ENCODE data around the gene RAB11FIP4. TPM values are rescaled to one million over a fixed set of nuclear protein-coding genes. Genes with fewer than 3 reads are reported as not detected.

RAB11FIP4 gene
- total and polyA plus RNA-seq, 4 donors = 5.2 to 19.1 (median 12.8) TPM

GRCh38 chr17:31511195-31511578 is 119.7 kb downstream of the RAB11FIP4 start:
- no peaks in the 10 kb centered on the region for H3K27me3 ChIP-seq (ENCODE audit: control insufficient read depth in 3 of 3, insufficient read depth in 3 of 3, low read length in 2 of 3)
- H3K4me3 ChIP-seq = no peak overlapping the region
- no peak overlapping the region for H3K9ac ChIP-seq (ENCODE audit: insufficient read depth in 1 of 2, low read length in 2 of 2)
- WGBS, 2 donors = 57 to 65% methylated on average over 9 of the region's 9 CpGs
- ATAC-seq (ENCODE audit: insufficient read depth, low FRiP score) (no peak), DNase-seq (no peak)
- TF ChIP-seq, protein P1, sequence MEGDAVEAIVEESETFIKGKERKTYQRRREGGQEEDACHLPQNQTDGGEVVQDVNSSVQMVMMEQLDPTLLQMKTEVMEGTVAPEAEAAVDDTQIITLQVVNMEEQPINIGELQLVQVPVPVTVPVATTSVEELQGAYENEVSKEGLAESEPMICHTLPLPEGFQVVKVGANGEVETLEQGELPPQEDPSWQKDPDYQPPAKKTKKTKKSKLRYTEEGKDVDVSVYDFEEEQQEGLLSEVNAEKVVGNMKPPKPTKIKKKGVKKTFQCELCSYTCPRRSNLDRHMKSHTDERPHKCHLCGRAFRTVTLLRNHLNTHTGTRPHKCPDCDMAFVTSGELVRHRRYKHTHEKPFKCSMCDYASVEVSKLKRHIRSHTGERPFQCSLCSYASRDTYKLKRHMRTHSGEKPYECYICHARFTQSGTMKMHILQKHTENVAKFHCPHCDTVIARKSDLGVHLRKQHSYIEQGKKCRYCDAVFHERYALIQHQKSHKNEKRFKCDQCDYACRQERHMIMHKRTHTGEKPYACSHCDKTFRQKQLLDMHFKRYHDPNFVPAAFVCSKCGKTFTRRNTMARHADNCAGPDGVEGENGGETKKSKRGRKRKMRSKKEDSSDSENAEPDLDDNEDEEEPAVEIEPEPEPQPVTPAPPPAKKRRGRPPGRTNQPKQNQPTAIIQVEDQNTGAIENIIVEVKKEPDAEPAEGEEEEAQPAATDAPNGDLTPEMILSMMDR (IDR thresholded peaks at IDR 0.05; ENCODE audit: control extremely low read depth, extremely low read depth) = no peak
- H3K4me1 ChIP-seq (ENCODE audit: control insufficient read depth in 5 of 5, insufficient read depth in 5 of 5, low read length in 5 of 5) = peaks cover 0 to 10% (median 5%) of the 10 kb centered on the region in 5 donors
- H3K9me3 ChIP-seq (ENCODE audit: control insufficient read depth in 4 of 4, insufficient read depth in 3 of 4, low read length in 3 of 4) = no peaks in the 10 kb centered on the region
- no peak overlapping the region for H3K27ac ChIP-seq (ENCODE audit: low read depth in 1 of 2, low read length in 1 of 2)
- no peaks in the 10 kb centered on the region for H3K36me3 ChIP-seq (ENCODE audit: control insufficient read depth in 4 of 4, insufficient read depth in 4 of 4, low read length in 4 of 4)

DNA sequence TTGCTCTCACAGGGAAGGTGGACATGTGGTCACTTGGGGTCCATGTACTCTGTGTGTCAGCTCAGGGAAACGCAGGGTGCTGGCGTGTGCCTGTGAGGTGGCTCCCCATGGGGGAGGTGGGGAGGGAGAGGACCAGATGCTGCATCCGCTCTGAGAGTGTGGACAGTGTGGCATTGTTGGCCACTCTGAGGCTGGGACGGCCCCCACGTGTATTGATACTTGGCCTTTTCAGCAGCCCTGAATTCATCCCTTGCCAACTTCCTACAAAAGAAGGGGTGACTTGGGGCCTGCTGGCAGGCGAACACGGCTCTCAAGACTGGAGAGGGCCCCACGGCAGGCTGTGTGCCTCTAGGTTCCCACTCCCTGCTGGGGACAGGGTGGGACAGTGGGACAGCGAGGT is 120.1 kb downstream of the RAB11FIP4 start:
- H3K9me3 ChIP-seq (ENCODE audit: control insufficient read depth in 4 of 4, insufficient read depth in 3 of 4, low read length in 3 of 4) = no peaks in the 10 kb centered on the region
- ATAC-seq (ENCODE audit: insufficient read depth, low FRiP score) (no peak), DNase-seq (no peak)
- no peak overlapping the region for H3K9ac ChIP-seq (ENCODE audit: insufficient read depth in 1 of 2, low read length in 2 of 2)
- TF ChIP-seq, protein P1 (IDR thresholded peaks at IDR 0.05; ENCODE audit: control extremely low read depth, extremely low read depth) = no peak
- H3K4me1 ChIP-seq (ENCODE audit: control insufficient read depth in 5 of 5, insufficient read depth in 5 of 5, low read length in 5 of 5) = peaks cover 0 to 10% (median 5%) of the 10 kb centered on the region in 5 donors
- no peak overlapping the region for H3K27ac ChIP-seq (ENCODE audit: low read depth in 1 of 2, low read length in 1 of 2)
- no peaks in the 10 kb centered on the region for H3K27me3 ChIP-seq (ENCODE audit: control insufficient read depth in 3 of 3, insufficient read depth in 3 of 3, low read length in 2 of 3)
- WGBS, 2 donors = 83 to 87% methylated on average over 9 of the region's 9 CpGs
- H3K36me3 ChIP-seq (ENCODE audit: control insufficient read depth in 4 of 4, insufficient read depth in 4 of 4, low read length in 4 of 4) = no peaks in the 10 kb centered on the region
- H3K4me3 ChIP-seq = no peak overlapping the region

DNA sequence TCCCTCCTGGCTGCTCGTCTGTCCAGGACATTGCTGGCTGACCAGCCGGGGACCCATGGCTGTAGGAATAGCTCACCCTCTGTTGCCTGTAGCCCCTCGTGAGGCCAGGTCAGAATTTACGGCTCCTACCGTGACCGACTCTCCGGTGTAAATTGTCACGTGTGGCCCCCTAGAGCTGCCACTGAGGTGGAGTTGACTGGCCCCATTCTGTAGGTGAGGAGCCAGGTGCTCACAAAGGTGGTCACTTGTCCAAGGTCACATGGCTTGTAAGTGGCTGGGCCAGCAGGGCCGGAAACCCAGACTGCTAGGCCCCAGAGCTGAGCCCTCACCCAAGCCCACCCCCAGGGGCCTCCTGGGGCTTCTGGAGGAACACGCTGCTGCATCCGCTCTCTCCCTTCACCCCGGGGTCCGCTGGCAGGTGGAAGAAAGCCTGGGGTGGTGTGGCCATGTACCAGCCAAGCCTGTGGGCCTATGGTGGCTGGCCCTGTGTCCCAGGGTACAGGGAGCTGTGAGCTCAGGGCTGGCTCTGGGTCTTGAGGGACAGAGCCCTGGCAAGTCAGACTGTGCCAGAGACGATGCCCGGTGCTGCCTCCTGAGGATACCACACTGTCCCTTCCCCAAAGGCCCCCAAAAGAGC is 120.7 kb downstream of the RAB11FIP4 start:
- 97% methylated on average over 15 of the region's 15 CpGs for WGBS, 2 donors
- H3K4me3 ChIP-seq = no peak overlapping the region
- no peaks in the 10 kb centered on the region for H3K9me3 ChIP-seq (ENCODE audit: control insufficient read depth in 4 of 4, insufficient read depth in 3 of 4, low read length in 3 of 4)
- TF ChIP-seq, protein P1 (IDR thresholded peaks at IDR 0.05; ENCODE audit: control extremely low read depth, extremely low read depth) = no peak
- H3K9ac ChIP-seq (ENCODE audit: insufficient read depth in 1 of 2, low read length in 2 of 2) = no peak overlapping the region
- H3K27me3 ChIP-seq (ENCODE audit: control insufficient read depth in 3 of 3, insufficient read depth in 3 of 3, low read length in 2 of 3) = no peaks in the 10 kb centered on the region
- DNase-seq = no peak
- peaks cover 0 to 11% (median 5%) of the 10 kb centered on the region in 5 donors for H3K4me1 ChIP-seq (ENCODE audit: control insufficient read depth in 5 of 5, insufficient read depth in 5 of 5, low read length in 5 of 5)
- no peak overlapping the region for H3K27ac ChIP-seq (ENCODE audit: low read depth in 1 of 2, low read length in 1 of 2)
- H3K36me3 ChIP-seq (ENCODE audit: control insufficient read depth in 4 of 4, insufficient read depth in 4 of 4, low read length in 4 of 4) = no peaks in the 10 kb centered on the region
- no peak for ATAC-seq (ENCODE audit: insufficient read depth, low FRiP score)

- H3K36me3 ChIP-seq (ENCODE audit: control insufficient read depth in 4 of 4, insufficient read depth in 4 of 4, low read length in 4 of 4) = no peaks in the 10 kb centered on the region
- H3K4me1 ChIP-seq (ENCODE audit: control insufficient read depth in 5 of 5, insufficient read depth in 5 of 5, low read length in 5 of 5) = peaks cover 0 to 13% (median 5%) of the 10 kb centered on the region in 5 donors
- no peak for DNase-seq
- H3K4me3 ChIP-seq = no peak overlapping the region
- WGBS, 2 donors = 94 to 97% methylated on average over 12 of the region's 12 CpGs
- H3K27ac ChIP-seq (ENCODE audit: low read depth in 1 of 2, low read length in 1 of 2) = no peak overlapping the region
- H3K9me3 ChIP-seq (ENCODE audit: control insufficient read depth in 4 of 4, insufficient read depth in 3 of 4, low read length in 3 of 4) = no peaks in the 10 kb centered on the region
- ATAC-seq (ENCODE audit: insufficient read depth, low FRiP score) = no peak
- no peak overlapping the region for H3K9ac ChIP-seq (ENCODE audit: insufficient read depth in 1 of 2, low read length in 2 of 2)
- TF ChIP-seq, protein P1 (IDR thresholded peaks at IDR 0.05; ENCODE audit: control extremely low read depth, extremely low read depth) = no peak
- H3K27me3 ChIP-seq (ENCODE audit: control insufficient read depth in 3 of 3, insufficient read depth in 3 of 3, low read length in 2 of 3) = no peaks in the 10 kb centered on the region
Observed at GRCh38 chr17:31512796-31513195, 121.3 kb downstream of the RAB11FIP4 start.

Data from lung (tissue), 12 donors.